Endothelial cell of umbilical vein (primary cell): ENCODE results near the gene MYO1G. TPM values are rescaled to one million over a fixed set of nuclear protein-coding genes. Genes with fewer than 3 reads are reported as not detected.

ENCODE experiments used
- BruUV-seq: library from RNA; stranded (reverse); fragments of 400-500 nt; replicated peaks from 2 replicates; lab custom pipeline; 2021; lab: Mats Ljungman, UMichigan
- CTCF ChIA-PET: fragments of 300-600, 350-600 bp; sonication (Branson Sonifier 250); formaldehyde crosslinking; loops from one replicate; lab custom pipeline; 2021; ENCODE audit warnings: antibody characterized with exemption, inconsistent platforms; lab: Charles Lee
- POLR2A ChIA-PET: fragments of 300-600, 350-600 bp; sonication (Branson Sonifier 250); formaldehyde crosslinking; loops from one replicate; lab custom pipeline; 2021; ENCODE audit warnings: antibody characterized with exemption, inconsistent platforms; lab: Charles Lee
- DNase-seq: peaks from one replicate; pipeline ENCODE4 v3.0.0-alpha.2; 2011; ENCODE audit warnings: low read depth, low spot score
- FAIRE-seq: peaks from 2 replicates; lab custom pipeline; 2011; peaks lifted over from hg19 to GRCh38; lab: Jason Lieb, UNC
- H2AFZ ChIP-seq: 2 replicates; pipeline ENCODE4 v1.6.0; 2012; ENCODE audit warnings: low read depth, low read length, control low read depth, inconsistent platforms
- H3K27ac ChIP-seq: 2 replicates; pipeline ENCODE4 v1.5.1; 2011; ENCODE audit warnings: low read depth, mild to moderate bottlenecking, control low read depth, low read length, moderate library complexity; ENCODE audit not compliant: insufficient read depth
- H3K27me3 ChIP-seq, 2 experiments: 2 replicates each; pipeline versions ENCODE4 v1.6.0 to v1.6.1; 2011; ENCODE audit warnings: low read length in 2 of 2, mixed read lengths in 1 of 2; ENCODE audit not compliant: control insufficient read depth in 2 of 2, insufficient read depth in 2 of 2
- H3K36me3 ChIP-seq, 2 experiments: 2 replicates in 1 of 2; 3 replicates in 1 of 2; pipeline ENCODE4 v1.5.1; 2011; ENCODE audit warnings: low read length in 2 of 2, mild to moderate bottlenecking in 1 of 2, moderate library complexity in 1 of 2; ENCODE audit not compliant: control insufficient read depth in 2 of 2, insufficient read depth in 2 of 2; ENCODE audit errors: extremely low read depth in 1 of 2
- H3K4me1 ChIP-seq: 3 replicates; pipeline ENCODE4 v1.5.1; 2011; ENCODE audit warnings: mild to moderate bottlenecking, low read length; ENCODE audit not compliant: control insufficient read depth, insufficient read depth; ENCODE audit errors: extremely low read depth
- H3K4me2 ChIP-seq: 2 replicates; pipeline ENCODE4 v1.6.1; 2011; ENCODE audit warnings: low read length, control low read depth, mixed read lengths; ENCODE audit not compliant: insufficient read depth
- H3K4me3 ChIP-seq, 3 experiments: fragments of 200-600 bp in 1 of 3; sonication (generic), shearing (Covaris generic) in 1 of 3; replicated peaks in 1 of 3; 2 replicates each; pipeline ENCODE4 v1.5.1; 2011 to 2016; ENCODE audit warnings: control low read depth in 3 of 3, low read length in 3 of 3, mild to moderate bottlenecking in 2 of 3, inconsistent platforms in 1 of 3, low read depth in 1 of 3, moderate library complexity in 1 of 3; ENCODE audit not compliant: insufficient read depth in 1 of 3
- H3K79me2 ChIP-seq: 2 replicates; pipeline ENCODE4 v1.6.0; 2012; ENCODE audit warnings: low read length, inconsistent platforms; ENCODE audit not compliant: control insufficient read depth, insufficient read depth
- H3K9ac ChIP-seq: replicated peaks from 2 replicates; pipeline ENCODE3; 2011; ENCODE audit warnings: low read length, control low read depth; ENCODE audit not compliant: insufficient read depth; ENCODE audit errors: extremely low read depth
- H3K9me1 ChIP-seq: replicated peaks from 3 replicates; pipeline ENCODE4 v1.6.0; 2011; ENCODE audit warnings: mild to moderate bottlenecking, low read length; ENCODE audit not compliant: control insufficient read depth, insufficient read depth; ENCODE audit errors: extremely low read depth
- H3K9me3 ChIP-seq: replicated peaks from 2 replicates; pipeline ENCODE4 v1.5.1; 2012; ENCODE audit warnings: low read length, inconsistent platforms; ENCODE audit not compliant: control insufficient read depth, insufficient read depth
- H4K20me1 ChIP-seq: replicated peaks from 2 replicates; pipeline ENCODE3; 2011; ENCODE audit warnings: mild to moderate bottlenecking, low read length; ENCODE audit not compliant: control insufficient read depth, insufficient read depth; ENCODE audit errors: extremely low read depth
- CTCF ChIP-seq, 2 donors: IDR thresholded peaks; 1 replicate in 1 of 2; 2 replicates in 1 of 2; pipeline ENCODE4 v1.5.1; 2011; ENCODE audit warnings: low read length in 2 of 2, mild to moderate bottlenecking in 2 of 2, moderate library complexity in 2 of 2, control low read depth in 1 of 2, inconsistent platforms in 1 of 2, low read depth in 1 of 2; ENCODE audit not compliant: insufficient read depth in 1 of 2; ENCODE audit errors: extremely low read depth in 1 of 2
- FOS ChIP-seq: IDR thresholded peaks from 2 replicates; pipeline ENCODE4 v1.6.1; 2011; ENCODE audit warnings: mild to moderate bottlenecking, low read length, moderate library complexity, borderline replicate concordance; ENCODE audit not compliant: insufficient read depth
- GATA2 ChIP-seq: IDR thresholded peaks from 2 replicates; pipeline ENCODE4 v1.7.0; 2011; ENCODE audit warnings: low read depth, mild to moderate bottlenecking, moderate library complexity, mixed read lengths, low read length; ENCODE audit not compliant: insufficient read length, insufficient read depth
- JUN ChIP-seq: IDR thresholded peaks from 2 replicates; pipeline ENCODE4 v1.6.1; 2011; ENCODE audit warnings: borderline replicate concordance, low read depth; ENCODE audit not compliant: insufficient read length, insufficient read depth
- MAX ChIP-seq: IDR thresholded peaks from 2 replicates; pipeline ENCODE4 v1.6.1; 2011; ENCODE audit not compliant: insufficient read depth, insufficient read length
- POLR2A ChIP-seq: IDR thresholded peaks from 2 replicates; pipeline ENCODE4 v1.6.1; 2012; ENCODE audit warnings: low read depth, mild to moderate bottlenecking, control low read depth, low read length
- dilution Hi-C: fragments of 300-500 bp; cut with MboI; formaldehyde crosslinking; loops from one replicate; pipeline ENCODE4 v1.15.0; 2019; ENCODE audit warnings: low sequenced_read_pairs; ENCODE audit not compliant: extremely low pct_ligation_motif_present
- intact Hi-C: fragments of 100-400 bp; cut with micrococcal nuclease; formaldehyde crosslinking; loops from one replicate; pipeline ENCODE4 v1.10.0; 2022
- polyA plus RNA-seq, 4 experiments: library from polyadenylated mRNA; depleted of rRNA in 3 of 4; stranded (reverse) in 3 of 4; unstranded in 1 of 4; fragments of >200 nt; gene quantifications; 2 replicates each; pipeline versions ENCODE4 v1.2.1 to v1.2.3, GENCODE V29; 2011 to 2012; ENCODE audit warnings: missing spikeins in 1 of 4
- total RNA-seq: library from RNA; stranded (reverse); gene quantifications from 2 replicates; pipeline ENCODE4 v1.2.3, GENCODE V29; 2021

MYO1G gene
- total and polyA plus RNA-seq, 2 donors (not counting 3 experiments of a cell fraction or from before 2014, with no cell fraction given), result 0.11 TPM; not detected in 1

- H4K20me1 ChIP-seq, result no peaks in the 10 kb centered on the region
- H3K9me3 ChIP-seq, result no peaks in the 10 kb centered on the region
- dilution Hi-C loops, result no loop called here
- no peak overlapping the region for H3K9ac ChIP-seq
- intact Hi-C loops, result no loop called here
- no peak for TF ChIP-seq POLR2A
- TF ChIP-seq JUN, result no peak
- TF ChIP-seq CTCF (IDR thresholded peaks at IDR 0.05; ENCODE audit: extremely low read depth in 1 of 2, insufficient read depth in 1 of 2, low read depth in 1 of 2, low read length in 2 of 2), result no peak
- no peak for TF ChIP-seq FOS
- no peak for TF ChIP-seq GATA2
- no peak for TF ChIP-seq MAX
- peaks cover 3% of the 10 kb centered on the region for H3K4me1 ChIP-seq
- no peak overlapping the region for H3K4me3 ChIP-seq
- no peak for DNase-seq
- no TSS peak for BruUV-seq
- no peaks in the 10 kb centered on the region for H3K79me2 ChIP-seq
- no peaks in the 10 kb centered on the region for H3K36me3 ChIP-seq
- H3K4me2 ChIP-seq, result no peak overlapping the region
- H2AFZ ChIP-seq, result no peak overlapping the region
- no peak for FAIRE-seq
- ChIA-PET POLR2A (no interaction called here), CTCF (interaction anchor here (0.8 kb wide), 1 partner anchor 15 kb away, joined by 3 read pairs; no protein-coding TSS in a partner anchor)
- no peak overlapping the region for H3K27ac ChIP-seq
- peaks cover 2 to 4% of the 10 kb centered on the region in 2 experiments for H3K27me3 ChIP-seq
- H3K9me1 ChIP-seq, result no peaks in the 10 kb centered on the region
Measured at GRCh38 chr7:44958645-44959344, 20.0 kb downstream of the MYO1G start.
